ENCODE measurements around the gene FGF14. TPM values are rescaled to one million over a fixed set of nuclear protein-coding genes. Genes with fewer than 3 reads are reported as not detected.

Gene FGF14
- total and polyA plus RNA-seq, 2 experiments from 2014 or later: 0.03 TPM; not detected in 1

- Histone ChIP-seq H3K36me3 (ENCODE audit: insufficient read depth) (no peaks in the 10 kb centered on the region), H3K4me1 (ENCODE audit: insufficient read depth) (no peaks in the 10 kb centered on the region), H2AFZ (no peak overlapping the region), H3K79me2 (replicated peaks; ENCODE audit: insufficient read depth) (no peaks in the 10 kb centered on the region), H3K4me2 (no peak overlapping the region), H4K20me1 (replicated peaks; ENCODE audit: insufficient read depth) (no peaks in the 10 kb centered on the region), H3K27me3 (ENCODE audit: insufficient read depth) (no peaks in the 10 kb centered on the region), H3K9me2 (ENCODE audit: insufficient read depth) (no peaks in the 10 kb centered on the region), H3K27ac (ENCODE audit: low read depth) (no peak overlapping the region), H3F3A (replicated peaks; ENCODE audit: low read depth) (no peaks in the 10 kb centered on the region), H3K4me3 (no peak overlapping the region)
- DNase-seq (ENCODE audit: low spot score) (no peak), ATAC-seq (no peak)
- no peaks in the 10 kb centered on the region for H3K36me3 Mint-ChIP-seq (ENCODE audit: low read depth)
- no peak overlapping the region for H3K27ac Mint-ChIP-seq
- peaks cover 6% of the 10 kb centered on the region; the same call in 2 of the 3 replicates for H3K4me1 Mint-ChIP-seq
- H3K4me3 Mint-ChIP-seq: no peak overlapping the region
- no peak for TF ChIP-seq ZNF114 (CRISPR knock-in tag; IDR thresholded peaks at IDR 0.05)
- TF ChIP-seq ZNF331 (CRISPR knock-in tag; IDR thresholded peaks at IDR 0.05; ENCODE audit: low read depth): no peak
- no peak for TF ChIP-seq ZNF462 (CRISPR knock-in tag; IDR thresholded peaks at IDR 0.05)
- H3K9me3 Mint-ChIP-seq: no peaks in the 10 kb centered on the region
- peaks cover 5% of the 10 kb centered on the region for H3K27me3 Mint-ChIP-seq (ENCODE audit: insufficient read depth, low read depth, poor library complexity)
Observed at GRCh38 chr13:102227741-102228140, 174.1 kb downstream of the FGF14 start.

GRCh38 chr13:102226591-102226990 lies 175.3 kb downstream of the FGF14 start:
- H3K4me3 Mint-ChIP-seq: no peak overlapping the region
- Histone ChIP-seq H3K4me1 (ENCODE audit: insufficient read depth) (no peaks in the 10 kb centered on the region), H3K27me3 (ENCODE audit: insufficient read depth) (no peaks in the 10 kb centered on the region)
- TF ChIP-seq ZNF331 (CRISPR knock-in tag; IDR thresholded peaks at IDR 0.05; ENCODE audit: low read depth): no peak
- TF ChIP-seq ZNF462 (CRISPR knock-in tag; IDR thresholded peaks at IDR 0.05): no peak
- no peak for TF ChIP-seq CTCF (conservative IDR thresholded peaks at IDR 0.05; ENCODE audit: low read depth in 2 of 2)

More at GRCh38 chr13:102226591-102226990, 175.3 kb downstream of the FGF14 start:
- no peaks in the 10 kb centered on the region for H3F3A ChIP-seq (replicated peaks; ENCODE audit: low read depth)
- H3K36me3 ChIP-seq (ENCODE audit: insufficient read depth): no peaks in the 10 kb centered on the region
- H3K4me1 Mint-ChIP-seq: peaks cover 10% of the 10 kb centered on the region; the same call in 2 of the 3 replicates
- H3K79me2 ChIP-seq (replicated peaks; ENCODE audit: insufficient read depth): no peaks in the 10 kb centered on the region
- H4K20me1 ChIP-seq (replicated peaks; ENCODE audit: insufficient read depth): no peaks in the 10 kb centered on the region
- ATAC-seq: no peak
- DNase-seq (ENCODE audit: low spot score): no peak
- no peaks in the 10 kb centered on the region for H3K9me3 Mint-ChIP-seq
- no peaks in the 10 kb centered on the region for H3K36me3 Mint-ChIP-seq (ENCODE audit: low read depth)
- H3K27ac Mint-ChIP-seq: no peak overlapping the region
- H3K4me3 ChIP-seq: no peak overlapping the region
- H3K9me2 ChIP-seq (ENCODE audit: insufficient read depth): no peaks in the 10 kb centered on the region
- no peak overlapping the region for H2AFZ ChIP-seq
- no peak overlapping the region for H3K4me2 ChIP-seq
- no peak overlapping the region for H3K27ac ChIP-seq (ENCODE audit: low read depth)
- peaks cover 5% of the 10 kb centered on the region for H3K27me3 Mint-ChIP-seq (ENCODE audit: insufficient read depth, low read depth, poor library complexity)

Measured in GM23338 (cell line).